Neutrophil (primary cell): ENCODE measurements around the gene SOHLH1.

Experiments used
- H3K27ac ChIP-seq: fragments of 200-600 bp; sonication (generic); 2 replicates; pipeline ENCODE4 v1.5.1; 2016; ENCODE audit warnings: mild to moderate bottlenecking, moderate library complexity
- H3K27me3 ChIP-seq: fragments of 200-600 bp; sonication (generic); 2 replicates; pipeline ENCODE4 v1.6.0; 2016; ENCODE audit warnings: mild to moderate bottlenecking
- H3K36me3 ChIP-seq: fragments of 200-600 bp; sonication (generic); 2 replicates; pipeline ENCODE4 v1.5.1; 2017
- H3K4me1 ChIP-seq, 2 experiments: fragments of 200-600 bp in 1 of 2; sonication (generic) in 1 of 2; 1 replicate in 1 of 2; 2 replicates in 1 of 2; pipeline versions ENCODE4 v1.5.1 to v1.6.1; 2013 to 2016; ENCODE audit warnings: low read depth in 1 of 2, low read length in 1 of 2, mild to moderate bottlenecking in 1 of 2, moderate library complexity in 1 of 2; ENCODE audit not compliant: control insufficient read depth in 1 of 2, insufficient read depth in 1 of 2
- H3K4me3 ChIP-seq, 2 experiments: fragments of 200-600 bp in 1 of 2; sonication (generic) in 1 of 2; 1 replicate in 1 of 2; 2 replicates in 1 of 2; pipeline ENCODE4 v1.5.1; 2013 to 2016; ENCODE audit warnings: low read depth in 1 of 2, low read length in 1 of 2, mild to moderate bottlenecking in 1 of 2, moderate library complexity in 1 of 2
- H3K9me3 ChIP-seq: fragments of 200-600 bp; sonication (generic); 2 replicates; pipeline ENCODE4 v1.5.1; 2016
- CTCF ChIP-seq: fragments of 200-600 bp; sonication (generic); IDR thresholded peaks from 2 replicates; pipeline ENCODE4 v1.5.1; 2016; ENCODE audit warnings: antibody characterized with exemption

Gene SOHLH1

DNA sequence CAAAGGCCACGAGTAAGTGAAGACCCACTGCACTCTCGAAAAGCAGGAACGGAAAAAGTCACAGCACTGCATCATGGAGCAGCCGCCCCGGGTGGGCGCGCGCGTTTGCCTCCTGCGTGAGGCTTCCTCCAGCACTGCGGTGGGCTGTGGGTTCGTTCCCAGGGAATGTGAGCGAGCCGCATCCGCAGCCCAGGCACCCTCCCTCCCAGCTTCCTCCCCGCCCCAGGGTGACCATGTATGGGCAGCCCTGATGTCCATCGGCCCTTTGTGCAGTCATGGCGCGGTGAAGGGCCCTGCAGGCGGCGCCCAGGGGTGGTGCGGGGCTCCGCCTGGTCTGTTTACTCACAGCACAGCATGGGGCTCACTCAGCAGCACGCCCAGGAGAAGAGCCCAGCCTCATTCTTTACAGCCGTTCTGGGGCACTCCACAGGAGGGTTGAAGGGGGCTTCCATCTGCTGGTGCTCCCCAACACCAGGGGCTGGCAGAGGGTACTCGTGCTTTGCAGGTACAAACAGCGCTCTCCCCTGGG, 35.4 kb upstream of the SOHLH1 start:
- H3K27me3 ChIP-seq: peaks cover 47% of the 10 kb centered on the region
- TF ChIP-seq CTCF: no peak

GRCh38 chr9:135732569-135733257, 33.4 kb upstream of the SOHLH1 start:
- Histone ChIP-seq H3K4me3 (no peak overlapping the region), H3K27me3 (peaks cover 43% of the 10 kb centered on the region), H3K27ac (no peak overlapping the region), H3K4me1 (no peaks in the 10 kb centered on the region), H3K9me3 (no peaks in the 10 kb centered on the region), H3K36me3 (no peaks in the 10 kb centered on the region)
- TF ChIP-seq CTCF: no peak

More for the DNA sequence above, 35.4 kb upstream of the SOHLH1 start:
- H3K9me3 ChIP-seq: no peaks in the 10 kb centered on the region
- no peaks in the 10 kb centered on the region for H3K36me3 ChIP-seq
- H3K4me1 ChIP-seq: no peaks in the 10 kb centered on the region
- no peak overlapping the region for H3K27ac ChIP-seq
- no peak overlapping the region for H3K4me3 ChIP-seq

- Histone ChIP-seq H3K36me3 (no peaks in the 10 kb centered on the region), H3K4me1 (no peaks in the 10 kb centered on the region), H3K4me3 (no peak overlapping the region), H3K27me3 (peaks cover 31% of the 10 kb centered on the region), H3K27ac (no peak overlapping the region), H3K9me3 (no peaks in the 10 kb centered on the region)
- TF ChIP-seq CTCF: no peak
Measured at GRCh38 chr9:135731454-135731853, 32.2 kb upstream of the SOHLH1 start.

DNA sequence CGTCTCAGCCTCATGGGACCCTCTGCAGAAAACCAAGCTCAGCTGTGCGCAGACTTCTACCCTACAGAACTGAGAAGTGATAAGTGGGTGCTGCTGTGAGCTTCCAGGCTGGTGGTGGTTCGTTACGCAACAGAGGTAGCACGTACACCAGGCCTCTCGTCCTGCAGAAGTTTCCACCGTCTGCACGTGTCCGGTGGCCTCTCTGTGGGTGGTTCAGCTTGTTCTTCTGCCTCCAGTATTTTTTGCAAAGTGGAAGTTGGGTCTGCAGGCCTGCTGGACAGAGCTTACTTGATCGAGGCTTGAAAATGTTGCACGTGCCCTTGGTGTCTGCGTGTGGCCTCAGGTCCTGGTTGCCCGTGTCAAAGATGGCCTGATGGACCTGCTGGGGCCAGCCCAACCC, 30.2 kb upstream of the SOHLH1 start:
- H3K27ac ChIP-seq: no peak overlapping the region
- H3K4me1 ChIP-seq: no peaks in the 10 kb centered on the region
- peaks cover 12% of the 10 kb centered on the region for H3K27me3 ChIP-seq
- H3K9me3 ChIP-seq: no peaks in the 10 kb centered on the region
- no peak for TF ChIP-seq CTCF
- H3K36me3 ChIP-seq: no peaks in the 10 kb centered on the region
- H3K4me3 ChIP-seq: no peak overlapping the region

DNA sequence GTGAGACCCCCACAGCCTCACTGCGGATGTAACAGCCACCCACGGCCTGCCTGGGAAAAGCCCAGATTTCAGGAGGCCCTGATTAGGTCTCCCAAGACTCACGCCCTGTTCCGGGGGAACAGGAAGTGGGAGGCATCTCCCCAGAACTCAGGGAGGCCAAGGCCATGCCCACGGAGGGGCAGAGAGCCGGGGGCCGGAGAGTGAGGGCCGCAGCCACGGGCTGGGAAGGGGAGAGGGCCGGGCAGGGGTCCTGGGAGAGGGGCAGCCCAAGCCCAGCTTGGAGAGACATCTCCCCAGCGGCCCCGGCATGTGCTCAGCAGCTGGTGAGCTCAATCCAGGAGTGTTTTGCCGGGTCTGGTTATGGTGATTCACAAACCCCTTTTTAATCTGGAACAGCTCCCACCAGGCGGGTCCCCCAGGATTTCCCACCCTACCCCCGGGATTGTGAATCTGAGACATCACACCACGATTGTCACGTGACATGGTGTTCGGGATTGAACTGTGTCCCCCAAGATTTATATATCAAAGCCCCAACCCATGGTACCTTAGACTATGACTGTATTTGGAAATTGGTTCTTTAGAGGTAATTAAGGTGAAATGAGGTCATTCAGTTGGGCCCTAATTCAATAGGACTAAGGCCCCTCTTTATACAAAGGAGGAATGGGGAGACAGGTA, 29.3 kb upstream of the SOHLH1 start:
- H3K27me3 ChIP-seq: peaks cover 12% of the 10 kb centered on the region
- no peaks in the 10 kb centered on the region for H3K9me3 ChIP-seq
- no peak overlapping the region for H3K27ac ChIP-seq
- no peak overlapping the region for H3K4me3 ChIP-seq
- TF ChIP-seq CTCF: no peak
- H3K4me1 ChIP-seq: no peaks in the 10 kb centered on the region
- H3K36me3 ChIP-seq: no peaks in the 10 kb centered on the region
